Measurements from ENCODE around the gene CCDC51. TPM values are rescaled to one million over a fixed set of nuclear protein-coding genes. Genes with fewer than 3 reads are reported as not detected.

CCDC51 gene
- total RNA-seq, 1 experiment from 2014 or later: 29.3 TPM

DNA sequence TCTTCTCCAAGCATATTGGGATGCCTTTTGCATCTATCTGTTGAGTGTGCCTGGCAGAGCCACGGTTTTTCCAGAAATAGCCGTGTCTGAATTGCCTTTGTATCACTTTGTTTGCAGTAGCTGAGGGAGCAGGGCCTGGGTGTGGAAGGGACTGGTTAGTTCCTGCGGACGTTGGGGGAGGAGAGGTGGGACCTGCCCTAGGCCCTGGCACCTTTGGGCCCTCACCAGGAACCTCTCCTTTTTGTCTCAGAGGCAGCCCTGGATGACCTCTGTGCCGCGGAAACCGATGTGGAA is 25.3 kb upstream of the CCDC51 start:
- intact Hi-C loops (cut with micrococcal nuclease): loop anchor here (1.0 to 2.0 kb wide), 3 partner anchors 42 to 170 kb away; partner anchors contain the start of gene SLC26A6
- Histone ChIP-seq H3K27me3 (ENCODE audit: insufficient read depth, low read length) (no peaks in the 10 kb centered on the region), H3K4me1 (ENCODE audit: control insufficient read depth in 1 of 2, insufficient read depth in 2 of 2, low read length in 2 of 2) (peaks cover 16 to 33% of the 10 kb centered on the region in 2 experiments), H3K36me3 (ENCODE audit: control insufficient read depth in 1 of 2, insufficient read depth in 2 of 2, low read length in 2 of 2) (peaks cover 8 to 24% of the 10 kb centered on the region in 2 experiments), H2AFZ (ENCODE audit: low read depth, low read length, poor library complexity, severe bottlenecking) (no peak overlapping the region), H3K9ac (ENCODE audit: low read length) (peak overlapping the region; percentile 82), H3K27ac (ENCODE audit: low read depth, low read length) (peak overlapping the region; percentile 98), H4K20me1 (ENCODE audit: insufficient read depth) (no peaks in the 10 kb centered on the region), H3K4me3 (replicated peaks in 1 of 2; ENCODE audit: low read depth in 1 of 2, low read length in 2 of 2) (peak overlapping the region in 1 of 2 experiments; percentile 60; a peak in 1 of 4 replicates), H3K9me3 (ENCODE audit: control insufficient read depth in 1 of 2, insufficient read depth in 1 of 2, low read depth in 1 of 2, low read length in 2 of 2) (no peaks in the 10 kb centered on the region), H3K9me2 (ENCODE audit: insufficient read depth) (no peaks in the 10 kb centered on the region), H3K4me2 (ENCODE audit: low read length) (peak overlapping the region; percentile 92), H3K79me2 (ENCODE audit: insufficient read depth, low read length) (peaks cover 35% of the 10 kb centered on the region)
- CTCF ChIA-PET: interaction anchor here (0.9 to 3.3 kb wide), 3 partner anchors 8 to 84 kb away, joined by 3 to 19 read pairs (median 3); no protein-coding TSS in a partner anchor
- POLR2A ChIA-PET: no interaction called here
- no TSS peak for BruUV-seq (replicated peaks)
- ATAC-seq (no peak; the same call in 1 of the 2 replicates), DNase-seq (ENCODE audit: low read depth, low spot score) (no peak)
- RAD21 ChIA-PET (ENCODE audit: low non-redundant PET in 1 of 2, low total read pairs in 2 of 2, uncharacterized antibody in 2 of 2, unreplicated experiment in 2 of 2): interaction anchor here in 1 of 2 experiments (1.7 kb wide), 1 partner anchor 84 kb away, joined by 6 read pairs; no protein-coding TSS in a partner anchor
- no peak for TF ChIP-seq YY1 (IDR thresholded peaks at IDR 0.05; ENCODE audit: extremely low read depth, insufficient replicate concordance, low read depth, low read length)
- no peak for TF ChIP-seq SP1 (IDR thresholded peaks at IDR 0.05; ENCODE audit: low read depth)
- no peak for TF ChIP-seq RAD21 (IDR thresholded peaks at IDR 0.05; ENCODE audit: low read depth)
- no peak for TF ChIP-seq SIN3A (IDR thresholded peaks at IDR 0.05; ENCODE audit: low read depth)
- no peak for TF ChIP-seq JUND (IDR thresholded peaks at IDR 0.05)
- no peak for TF ChIP-seq EGR1 (IDR thresholded peaks at IDR 0.05; ENCODE audit: low read depth)
- TF ChIP-seq EZH2phosphoT487 (IDR thresholded peaks at IDR 0.05; ENCODE audit: borderline replicate concordance): no peak
- no peak for TF ChIP-seq ZFX (IDR thresholded peaks at IDR 0.05)
- TF ChIP-seq TCF7L2 (IDR thresholded peaks at IDR 0.05; ENCODE audit: borderline replicate concordance, extremely low read depth, insufficient read depth, insufficient read length): no peak
- no peak for TF ChIP-seq EZH2 (IDR thresholded peaks at IDR 0.05)
- no peak for TF ChIP-seq FOSL1 (IDR thresholded peaks at IDR 0.05; ENCODE audit: low read depth)
- TF ChIP-seq, protein P1, sequence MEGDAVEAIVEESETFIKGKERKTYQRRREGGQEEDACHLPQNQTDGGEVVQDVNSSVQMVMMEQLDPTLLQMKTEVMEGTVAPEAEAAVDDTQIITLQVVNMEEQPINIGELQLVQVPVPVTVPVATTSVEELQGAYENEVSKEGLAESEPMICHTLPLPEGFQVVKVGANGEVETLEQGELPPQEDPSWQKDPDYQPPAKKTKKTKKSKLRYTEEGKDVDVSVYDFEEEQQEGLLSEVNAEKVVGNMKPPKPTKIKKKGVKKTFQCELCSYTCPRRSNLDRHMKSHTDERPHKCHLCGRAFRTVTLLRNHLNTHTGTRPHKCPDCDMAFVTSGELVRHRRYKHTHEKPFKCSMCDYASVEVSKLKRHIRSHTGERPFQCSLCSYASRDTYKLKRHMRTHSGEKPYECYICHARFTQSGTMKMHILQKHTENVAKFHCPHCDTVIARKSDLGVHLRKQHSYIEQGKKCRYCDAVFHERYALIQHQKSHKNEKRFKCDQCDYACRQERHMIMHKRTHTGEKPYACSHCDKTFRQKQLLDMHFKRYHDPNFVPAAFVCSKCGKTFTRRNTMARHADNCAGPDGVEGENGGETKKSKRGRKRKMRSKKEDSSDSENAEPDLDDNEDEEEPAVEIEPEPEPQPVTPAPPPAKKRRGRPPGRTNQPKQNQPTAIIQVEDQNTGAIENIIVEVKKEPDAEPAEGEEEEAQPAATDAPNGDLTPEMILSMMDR (IDR thresholded peaks at IDR 0.05 in 2 of 3, conservative IDR thresholded peaks at IDR 0.05 in 1 of 3; ENCODE audit: borderline replicate concordance in 1 of 3, insufficient read depth in 1 of 3, low read depth in 2 of 3, low read length in 2 of 3): no peak
- no peak for TF ChIP-seq ZNF274 (IDR thresholded peaks at IDR 0.05; ENCODE audit: low read depth, low read length)
- TF ChIP-seq SRF (IDR thresholded peaks at IDR 0.05; ENCODE audit: low read depth): no peak
- no peak for TF ChIP-seq ATF3 (IDR thresholded peaks at IDR 0.05)
- TF ChIP-seq ELF1 (IDR thresholded peaks at IDR 0.05; ENCODE audit: borderline replicate concordance, low read depth): no peak
- TF ChIP-seq, protein P2, sequence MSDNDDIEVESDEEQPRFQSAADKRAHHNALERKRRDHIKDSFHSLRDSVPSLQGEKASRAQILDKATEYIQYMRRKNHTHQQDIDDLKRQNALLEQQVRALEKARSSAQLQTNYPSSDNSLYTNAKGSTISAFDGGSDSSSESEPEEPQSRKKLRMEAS (IDR thresholded peaks at IDR 0.05): no peak
- no peak for TF ChIP-seq CEBPB (IDR thresholded peaks at IDR 0.05; ENCODE audit: low read depth)
